Measurements from ENCODE around the gene PPDPF. TPM values are rescaled to one million over a fixed set of nuclear protein-coding genes. Genes with fewer than 3 reads are reported as not detected.

PPDPF gene
- total and polyA plus RNA-seq, 2 donors (not counting 3 experiments of a cell fraction or from before 2014, with no cell fraction given): 52.2 to 219 TPM

GRCh38 chr20:63560333-63560805 is 39.8 kb downstream of the PPDPF start:
- TF ChIP-seq POLR2AphosphoS5 (IDR thresholded peaks at IDR 0.05; ENCODE audit: insufficient read depth, low read depth, low read length): no peak
- TF ChIP-seq POLR2A (IDR thresholded peaks at IDR 0.05; ENCODE audit: low read depth, low read length): no peak
- TF ChIP-seq, protein P1, sequence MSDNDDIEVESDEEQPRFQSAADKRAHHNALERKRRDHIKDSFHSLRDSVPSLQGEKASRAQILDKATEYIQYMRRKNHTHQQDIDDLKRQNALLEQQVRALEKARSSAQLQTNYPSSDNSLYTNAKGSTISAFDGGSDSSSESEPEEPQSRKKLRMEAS (IDR thresholded peaks at IDR 0.05; ENCODE audit: insufficient read depth, insufficient read length): no peak
- no peak for TF ChIP-seq EZH2 (IDR thresholded peaks at IDR 0.05; ENCODE audit: borderline replicate concordance, low read depth, low read length, severe bottlenecking)
- TF ChIP-seq JUN (IDR thresholded peaks at IDR 0.05; ENCODE audit: borderline replicate concordance, insufficient read depth, insufficient read length, low read depth): no peak
- TF ChIP-seq MYC (IDR thresholded peaks at IDR 0.05; ENCODE audit: low read depth, low read length): no peak
- TF ChIP-seq FOS (IDR thresholded peaks at IDR 0.05; ENCODE audit: borderline replicate concordance, insufficient read depth, low read length): no peak
- TF ChIP-seq GATA2 (IDR thresholded peaks at IDR 0.05; ENCODE audit: insufficient read depth, insufficient read length, low read depth, low read length): no peak
- Histone ChIP-seq H3K27ac (ENCODE audit: insufficient read depth, low read depth, low read length) (no peak overlapping the region), H3K79me2 (ENCODE audit: control insufficient read depth, insufficient read depth, low read length) (no peaks in the 10 kb centered on the region), H3K27me3 (ENCODE audit: control insufficient read depth in 2 of 2, insufficient read depth in 2 of 2, low read length in 2 of 2) (no peaks in the 10 kb centered on the region), H4K20me1 (replicated peaks; ENCODE audit: control insufficient read depth, extremely low read depth, insufficient read depth, low read length) (no peaks in the 10 kb centered on the region), H3K9me1 (replicated peaks; ENCODE audit: control insufficient read depth, extremely low read depth, insufficient read depth, low read length) (no peaks in the 10 kb centered on the region), H3K9ac (replicated peaks; ENCODE audit: extremely low read depth, insufficient read depth, low read length) (no peak overlapping the region), H3K36me3 (ENCODE audit: control insufficient read depth in 2 of 2, extremely low read depth in 1 of 2, insufficient read depth in 2 of 2, low read length in 2 of 2) (peaks cover 0 to 17% of the 10 kb centered on the region in 2 experiments), H3K4me1 (ENCODE audit: control insufficient read depth, extremely low read depth, insufficient read depth, low read length) (no peaks in the 10 kb centered on the region), H3K4me3 (replicated peaks in 1 of 3; ENCODE audit: insufficient read depth in 1 of 3, low read depth in 1 of 3, low read length in 3 of 3) (no peak overlapping the region), H3K4me2 (ENCODE audit: insufficient read depth, low read length) (no peak overlapping the region), H2AFZ (ENCODE audit: low read depth, low read length) (no peak overlapping the region), H3K9me3 (replicated peaks; ENCODE audit: control insufficient read depth, insufficient read depth, low read length) (no peaks in the 10 kb centered on the region)
- CTCF ChIA-PET: no interaction called here
- intact Hi-C loops (cut with micrococcal nuclease): no loop called here
- POLR2A ChIA-PET: no interaction called here
- dilution Hi-C loops (cut with MboI; ENCODE audit: extremely low pct_ligation_motif_present, low sequenced_read_pairs): no loop called here
- DNase-seq (ENCODE audit: low read depth, low spot score): no peak
- no peak for FAIRE-seq
- BruUV-seq (replicated peaks): no TSS peak
